IMR-90 (cell line): Measurements from ENCODE around the gene MPZL3. TPM values are rescaled to one million over a fixed set of nuclear protein-coding genes. Genes with fewer than 3 reads are reported as not detected.

ENCODE experiments used
- ATAC-seq: fragments of 200-7000 bp; cut with Tn5 transposase; 2 replicates; pipeline ENCODE4 v1.9.1; 2020; ENCODE audit warnings: low read depth, mild to moderate bottlenecking, moderate library complexity
- BruUV-seq: library from RNA; stranded (reverse); fragments of 400-500 nt; replicated peaks from 2 replicates; lab custom pipeline; 2021; lab: Mats Ljungman, UMichigan
- CTCF ChIA-PET: fragments of 300-600 bp; formaldehyde crosslinking; extraction: SDS; loops from one replicate; lab custom pipeline; 2021; ENCODE audit warnings: antibody characterized with exemption; lab: Yijun Ruan, JAX
- POLR2A ChIA-PET: fragments of 300-600 bp; sonication (Branson Sonifier 250); formaldehyde crosslinking; loops from one replicate; lab custom pipeline; 2022; ENCODE audit warnings: antibody characterized with exemption; ENCODE audit not compliant: unreplicated experiment; lab: Charles Lee
- DNase-seq: peaks from one replicate; pipeline ENCODE4 v3.0.0; 2013
- H2AFZ ChIP-seq: replicated peaks from 2 replicates; pipeline ENCODE3; 2013; ENCODE audit warnings: low read length, mild to moderate bottlenecking; ENCODE audit not compliant: poor library complexity
- H2AK5ac ChIP-seq: 2 replicates; pipeline ENCODE4 v1.6.1; 2013; ENCODE audit warnings: low read depth, low read length, inconsistent platforms
- H2AK9ac ChIP-seq: replicated peaks from 2 replicates; pipeline ENCODE3; 2013; ENCODE audit warnings: mild to moderate bottlenecking, low read depth, low read length, moderate library complexity; ENCODE audit not compliant: poor library complexity
- H2BK120ac ChIP-seq: 2 replicates; pipeline ENCODE4 v1.6.1; 2013; ENCODE audit warnings: low read depth, low read length, inconsistent platforms
- H2BK15ac ChIP-seq: 3 replicates; pipeline ENCODE4 v1.6.1; 2013; ENCODE audit warnings: low read depth, low read length, inconsistent platforms
- H2BK20ac ChIP-seq: 2 replicates; pipeline ENCODE4 v1.6.1; 2013; ENCODE audit warnings: low read depth, mild to moderate bottlenecking, inconsistent platforms, low read length, moderate library complexity
- H2BK5ac ChIP-seq: 2 replicates; pipeline ENCODE4 v1.6.1; 2013; ENCODE audit warnings: mild to moderate bottlenecking, low read depth, low read length, inconsistent platforms; ENCODE audit not compliant: poor library complexity, severe bottlenecking
- H3K14ac ChIP-seq: replicated peaks from 2 replicates; pipeline ENCODE4 v1.6.1; 2013; ENCODE audit warnings: low read depth, low read length, inconsistent platforms
- H3K18ac ChIP-seq: 2 replicates; pipeline ENCODE4 v1.6.1; 2013; ENCODE audit warnings: low read depth, low read length, control low read depth
- H3K23ac ChIP-seq: 2 replicates; pipeline ENCODE4 v1.6.1; 2013; ENCODE audit warnings: low read depth, low read length, inconsistent platforms
- H3K27ac ChIP-seq: 2 replicates; pipeline ENCODE4 v1.5.1; 2013; ENCODE audit warnings: mild to moderate bottlenecking, control low read depth, low read length; ENCODE audit not compliant: insufficient read depth
- H3K27me3 ChIP-seq: 2 replicates; pipeline ENCODE4 v1.6.1; 2013; ENCODE audit warnings: low read length; ENCODE audit not compliant: control insufficient read depth, insufficient read depth
- H3K36me3 ChIP-seq: 2 replicates; pipeline ENCODE4 v1.6.1; 2013; ENCODE audit warnings: low read length, mixed read lengths; ENCODE audit not compliant: control insufficient read depth, insufficient read depth
- H3K4ac ChIP-seq: 2 replicates; pipeline ENCODE4 v1.6.1; 2013; ENCODE audit warnings: low read depth, low read length, inconsistent platforms
- H3K4me1 ChIP-seq: 2 replicates; pipeline ENCODE4 v1.6.1; 2013; ENCODE audit warnings: low read length, mixed read lengths; ENCODE audit not compliant: control insufficient read depth, insufficient read depth
- H3K4me2 ChIP-seq: 2 replicates; pipeline ENCODE4 v1.6.1; 2013; ENCODE audit warnings: low read depth, mild to moderate bottlenecking, control low read depth, low read length, moderate library complexity
- H3K4me3 ChIP-seq: 2 replicates; pipeline ENCODE4 v1.5.1; 2013; ENCODE audit warnings: low read depth, mild to moderate bottlenecking, control low read depth, low read length, moderate library complexity; ENCODE audit not compliant: insufficient read depth
- H3K56ac ChIP-seq: 2 replicates; pipeline ENCODE4 v1.6.1; 2013; ENCODE audit warnings: low read length, inconsistent platforms; ENCODE audit not compliant: insufficient read depth; ENCODE audit errors: extremely low read depth
- H3K79me1 ChIP-seq, 2 experiments: 2 replicates each; pipeline ENCODE4 v1.6.1; 2013; ENCODE audit warnings: low read length in 2 of 2, inconsistent platforms in 1 of 2, low read depth in 1 of 2
- H3K9ac ChIP-seq: 2 replicates; pipeline ENCODE4 v1.6.1; 2013; ENCODE audit warnings: low read depth, low read length, control low read depth
- H3K9me1 ChIP-seq: 2 replicates; pipeline ENCODE4 v1.6.1; 2013; ENCODE audit warnings: low read length, inconsistent platforms; ENCODE audit not compliant: insufficient read depth
- H3K9me3 ChIP-seq: 2 replicates; pipeline ENCODE4 v1.6.1; 2013; ENCODE audit warnings: low read length; ENCODE audit not compliant: control insufficient read depth, insufficient read depth
- H4K20me1 ChIP-seq: 2 replicates; pipeline ENCODE4 v1.6.1; 2013; ENCODE audit warnings: low read length, inconsistent platforms; ENCODE audit not compliant: insufficient read depth
- H4K5ac ChIP-seq: 2 replicates; pipeline ENCODE4 v1.6.1; 2013; ENCODE audit warnings: mild to moderate bottlenecking, low read depth, low read length, control low read depth
- H4K8ac ChIP-seq, 2 experiments: 2 replicates each; pipeline ENCODE4 v1.6.1; 2013; ENCODE audit warnings: low read depth in 2 of 2, low read length in 2 of 2, control low read depth in 1 of 2, inconsistent platforms in 1 of 2
- H4K91ac ChIP-seq: 2 replicates; pipeline ENCODE4 v1.6.1; 2013; ENCODE audit warnings: low read depth, low read length, inconsistent platforms; ENCODE audit not compliant: insufficient read depth
- MAFK ChIP-seq: IDR thresholded peaks from 2 replicates; pipeline ENCODE4 v1.6.1; 2012; ENCODE audit warnings: low read depth, low read length, improper control_type of control experiment
- SMC3 ChIP-seq: fragments of 150-350 bp; IDR thresholded peaks from 2 replicates; pipeline ENCODE4 v1.6.1; 2016; ENCODE audit warnings: low read depth, mild to moderate bottlenecking, antibody characterized with exemption, low read length, moderate library complexity
- WGBS, 2 experiments: methylation state at CpG; one replicate each; pipeline versions ENCODE4 v1.1.5 to v1.1.7; 2013; ENCODE audit warnings: missing lambda C conversion rate in 2 of 2; ENCODE audit not compliant: insufficient read length in 1 of 2; ENCODE audit errors: extremely low coverage in 2 of 2; 5-methylcytosine and 5-hydroxymethylcytosine counted together
- dilution Hi-C: fragments of 300-500 bp; cut with HindIII; formaldehyde crosslinking; loops from one replicate; pipeline ENCODE4 v1.14.3; 2018; ENCODE audit warnings: low sequenced_read_pairs; ENCODE audit not compliant: unreplicated experiment
- in situ Hi-C: fragments of 300-500 bp; cut with MboI; formaldehyde crosslinking; loops from 3 replicates; pipeline ENCODE4 v1.14.3; 2019; ENCODE audit warnings: low sequenced_read_pairs, inconsistent platforms, mixed read lengths
- intact Hi-C: fragments of 100-400 bp; cut with micrococcal nuclease; formaldehyde crosslinking; loops from 2 replicates; pipeline ENCODE4 v1.10.0; 2022
- polyA plus RNA-seq, 3 experiments: library from polyadenylated mRNA; depleted of rRNA; stranded (reverse); fragments of >200 nt; gene quantifications; 2 replicates each; pipeline ENCODE4 v1.2.3, GENCODE V29; 2012; ENCODE audit warnings: low replicate concordance in 1 of 3
- total RNA-seq: library from RNA; depleted of rRNA; stranded (reverse); fragments of >200 nt; gene quantifications from 2 replicates; pipeline ENCODE4 v1.2.3, GENCODE V29; 2012

MPZL3 gene
- total and polyA plus RNA-seq, 2 of the 4 experiments (the other 2 are of a cell fraction) = 0.15 to 0.36 TPM

GRCh38 chr11:118213781-118214180 lies 38.4 kb downstream of the MPZL3 start:
- no CpG with 5 or more reads among the region's 2 CpGs for WGBS, 2 experiments
- Histone ChIP-seq H3K9me1 (no peaks in the 10 kb centered on the region), H3K56ac (no peak overlapping the region), H2BK120ac (no peak overlapping the region), H3K9me3 (no peaks in the 10 kb centered on the region), H3K36me3 (no peaks in the 10 kb centered on the region), H3K4me1 (no peaks in the 10 kb centered on the region), H3K4ac (no peak overlapping the region), H4K8ac (no peak overlapping the region), H3K79me1 (no peaks in the 10 kb centered on the region), H2AFZ (no peak overlapping the region), H3K14ac (no peak overlapping the region), H3K18ac (no peak overlapping the region), H3K27me3 (peaks cover 21% of the 10 kb centered on the region), H3K27ac (no peak overlapping the region), H2BK5ac (no peak overlapping the region), H2AK9ac (no peak overlapping the region), H2BK20ac (no peak overlapping the region), H4K91ac (no peak overlapping the region), H2AK5ac (no peak overlapping the region), H4K5ac (no peak overlapping the region), H3K4me2 (no peak overlapping the region), H3K9ac (no peak overlapping the region), H2BK15ac (no peak overlapping the region), H4K20me1 (no peaks in the 10 kb centered on the region), H3K4me3 (no peak overlapping the region), H3K23ac (no peak overlapping the region)
- intact Hi-C loops = no loop called here
- ATAC-seq (no peak), DNase-seq (no peak)
- dilution Hi-C loops = no loop called here
- POLR2A ChIA-PET = no interaction called here
- BruUV-seq = no TSS peak
- TF ChIP-seq SMC3 (no peak), MAFK (peak; percentile 72)
- in situ Hi-C loops = no loop called here
- CTCF ChIA-PET = interaction anchor here (0.9 to 1.3 kb wide), 2 partner anchors 15 to 42 kb away, joined by 3 to 4 read pairs; no protein-coding TSS in a partner anchor
